ENCODE results near the gene GRID1.

- TF ChIP-seq POLR2AphosphoS5 (IDR thresholded peaks at IDR 0.05; ENCODE audit: low read length) (no peak), CTCF (IDR thresholded peaks at IDR 0.05 in 2 of 3, conservative IDR thresholded peaks at IDR 0.05 in 1 of 3; ENCODE audit: control insufficient read depth in 2 of 3, extremely low read depth in 1 of 3, insufficient read depth in 1 of 3, low read depth in 3 of 3, low read length in 3 of 3) (no peak), EP300 (IDR thresholded peaks at IDR 0.05; ENCODE audit: borderline replicate concordance in 1 of 2, control insufficient read depth in 1 of 2, low read depth in 2 of 2, low read length in 2 of 2) (no peak), EZH2 (IDR thresholded peaks at IDR 0.05; ENCODE audit: borderline replicate concordance, control insufficient read depth, low read depth, low read length) (no peak), SIN3A (IDR thresholded peaks at IDR 0.05; ENCODE audit: low read depth, low read length) (no peak), JUND (IDR thresholded peaks at IDR 0.05; ENCODE audit: low read depth, low read length) (no peak), CEBPB (IDR thresholded peaks at IDR 0.05; ENCODE audit: borderline replicate concordance in 1 of 2, low read depth in 2 of 2, low read length in 2 of 2) (no peak), USF2 (IDR thresholded peaks at IDR 0.05; ENCODE audit: borderline replicate concordance, low read depth, low read length) (no peak), BHLHE40 (IDR thresholded peaks at IDR 0.05; ENCODE audit: borderline replicate concordance in 1 of 2, low read depth in 2 of 2, low read length in 1 of 2) (no peak), DPF2 (IDR thresholded peaks at IDR 0.05) (no peak)
Observed at GRCh38 chr10:86334488-86335085, 32.0 kb downstream of the GRID1 start.
